ENCODE measurements around the gene MESP1. TPM values are rescaled to one million over a fixed set of nuclear protein-coding genes. Genes with fewer than 3 reads are reported as not detected.
"Not testable (repeated sequence)": the region's sequence is repeated elsewhere in the genome, so short reads cannot be mapped to it uniquely, and the experiment has no call there.

The MESP1 gene
- total RNA-seq, 1 donor from 2014 or later, result 0.26 TPM

GRCh38 chr15:89794627-89795241 is 43.7 kb upstream of the MESP1 start:
- no peak overlapping the region for H3K4me3 ChIP-seq (ENCODE audit: low read depth, low read length)
- no peak for FAIRE-seq
- TF ChIP-seq CTCF (IDR thresholded peaks at IDR 0.05; ENCODE audit: insufficient read depth, low read length, severe bottlenecking), result no peak
- DNase-seq (ENCODE audit: low read depth), result peak; percentile 62
- no peaks in the 10 kb centered on the region for H3K36me3 ChIP-seq (ENCODE audit: control insufficient read depth, insufficient read depth, low read length)
- H3K27me3 ChIP-seq (ENCODE audit: control insufficient read depth, insufficient read depth, low read length), result no peaks in the 10 kb centered on the region

- no peak for TF ChIP-seq CTCF (IDR thresholded peaks at IDR 0.05; ENCODE audit: insufficient read depth, low read length, severe bottlenecking)
- no peak for DNase-seq (ENCODE audit: low read depth)
- no peak for FAIRE-seq
- H3K4me3 ChIP-seq (ENCODE audit: low read depth, low read length), result no peak overlapping the region
- no peaks in the 10 kb centered on the region for H3K36me3 ChIP-seq (ENCODE audit: control insufficient read depth, insufficient read depth, low read length)
- H3K27me3 ChIP-seq (ENCODE audit: control insufficient read depth, insufficient read depth, low read length), result no peaks in the 10 kb centered on the region
Measured at GRCh38 chr15:89792106-89792805, 41.2 kb upstream of the MESP1 start.

GRCh38 chr15:89790661-89791060 is 39.6 kb upstream of the MESP1 start:
- no peak for TF ChIP-seq CTCF (IDR thresholded peaks at IDR 0.05; ENCODE audit: insufficient read depth, low read length, severe bottlenecking)
- no peaks in the 10 kb centered on the region for H3K36me3 ChIP-seq (ENCODE audit: control insufficient read depth, insufficient read depth, low read length)
- DNase-seq (ENCODE audit: low read depth) (no peak), FAIRE-seq (no peak)
- no peak overlapping the region for H3K4me3 ChIP-seq (ENCODE audit: low read depth, low read length)
- H3K27me3 ChIP-seq (ENCODE audit: control insufficient read depth, insufficient read depth, low read length), result no peaks in the 10 kb centered on the region

GRCh38 chr15:89790206-89790605 is 39.2 kb upstream of the MESP1 start:
- no peak for FAIRE-seq
- Histone ChIP-seq H3K27me3 (ENCODE audit: control insufficient read depth, insufficient read depth, low read length) (no peaks in the 10 kb centered on the region), H3K36me3 (ENCODE audit: control insufficient read depth, insufficient read depth, low read length) (no peaks in the 10 kb centered on the region)

GRCh38 chr15:89788585-89788984 is 37.5 kb upstream of the MESP1 start:
- H3K36me3 ChIP-seq (ENCODE audit: control insufficient read depth, insufficient read depth, low read length); DNase-seq (ENCODE audit: low read depth); FAIRE-seq; H3K4me3 ChIP-seq (ENCODE audit: low read depth, low read length); H3K27me3 ChIP-seq (ENCODE audit: control insufficient read depth, insufficient read depth, low read length): not testable (repeated sequence)

More at GRCh38 chr15:89790206-89790605, 39.2 kb upstream of the MESP1 start:
- no peak overlapping the region for H3K4me3 ChIP-seq (ENCODE audit: low read depth, low read length)
- no peak for DNase-seq (ENCODE audit: low read depth)
- no peak for TF ChIP-seq CTCF (IDR thresholded peaks at IDR 0.05; ENCODE audit: insufficient read depth, low read length, severe bottlenecking)

GRCh38 chr15:89787944-89788343 is 36.9 kb upstream of the MESP1 start:
- FAIRE-seq, result no peak

More at GRCh38 chr15:89787944-89788343, 36.9 kb upstream of the MESP1 start:
- Histone ChIP-seq H3K27me3 (ENCODE audit: control insufficient read depth, insufficient read depth, low read length) (no peaks in the 10 kb centered on the region), H3K4me3 (ENCODE audit: low read depth, low read length) (no peak overlapping the region), H3K36me3 (ENCODE audit: control insufficient read depth, insufficient read depth, low read length) (no peaks in the 10 kb centered on the region)
- no peak for TF ChIP-seq CTCF (IDR thresholded peaks at IDR 0.05; ENCODE audit: insufficient read depth, low read length, severe bottlenecking)
- no peak for DNase-seq (ENCODE audit: low read depth)
